ENCODE measurements around the gene EFCAB5.

The EFCAB5 gene

GRCh38 chr17:30153463-30153862 lies 212.0 kb downstream of the EFCAB5 start:
- DNase-seq (ENCODE audit: low read depth, low spot score): no peak
- Histone ChIP-seq H3K27ac (no peak overlapping the region), H3K9me3 (ENCODE audit: low read depth, low read length) (no peaks in the 10 kb centered on the region), H3K4me3 (no peak overlapping the region), H3K36me3 (ENCODE audit: insufficient read depth, low read length) (peaks cover 41% of the 10 kb centered on the region), H3K9ac (ENCODE audit: insufficient read length) (no peak overlapping the region)
- TF ChIP-seq EZH2 (IDR thresholded peaks at IDR 0.05) (no peak), FOXP2 (optimal IDR thresholded peaks at IDR 0.05; ENCODE audit: control extremely low read depth, extremely low read length, insufficient read depth) (no peak), POLR2AphosphoS5 (IDR thresholded peaks at IDR 0.05; ENCODE audit: borderline replicate concordance, low read depth, low read length) (no peak)

DNA sequence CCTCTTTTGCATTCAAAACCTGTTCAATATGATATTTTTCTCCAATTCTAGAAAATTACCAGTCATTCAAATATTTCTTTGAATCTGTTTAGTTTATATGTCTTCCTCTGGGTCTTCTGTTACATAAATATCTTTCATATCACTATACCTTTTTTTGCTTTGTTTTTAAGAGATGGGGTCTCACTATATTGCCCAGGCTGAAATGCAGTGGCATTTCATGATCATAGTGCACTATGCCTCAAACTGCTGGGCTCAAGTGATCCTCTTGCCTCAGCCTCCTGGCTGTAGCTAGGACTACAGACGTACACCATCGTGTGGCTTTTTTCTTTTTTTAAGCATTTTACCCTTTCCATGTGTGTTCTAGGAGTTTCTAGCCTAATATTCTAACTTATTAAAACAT lies 214.0 kb downstream of the EFCAB5 start:
- TF ChIP-seq POLR2AphosphoS5 (IDR thresholded peaks at IDR 0.05; ENCODE audit: borderline replicate concordance, low read depth, low read length) (no peak), FOXP2 (optimal IDR thresholded peaks at IDR 0.05; ENCODE audit: control extremely low read depth, extremely low read length, insufficient read depth) (no peak), EZH2 (IDR thresholded peaks at IDR 0.05) (no peak)
- no peak overlapping the region for H3K9ac ChIP-seq (ENCODE audit: insufficient read length)
- H3K4me3 ChIP-seq: no peak overlapping the region
- H3K27ac ChIP-seq: no peak overlapping the region
- H3K36me3 ChIP-seq (ENCODE audit: insufficient read depth, low read length): peaks cover 55% of the 10 kb centered on the region
- no peak for DNase-seq (ENCODE audit: low read depth, low spot score)
- H3K9me3 ChIP-seq (ENCODE audit: low read depth, low read length): peaks cover 6% of the 10 kb centered on the region; the same call in 1 of the 2 replicates

All from SK-N-MC (cell line).